Limb (tissue), 2 donors: Measurements from ENCODE around the gene MAGEF1.
A peak's percentile ranks its signal among the peaks of the same experiment; 100 is the strongest.
"Not testable (repeated sequence)": the region's sequence is repeated elsewhere in the genome, so short reads cannot be mapped to it uniquely, and the experiment has no call there.

Experiments used
- DNase-seq, 2 donors: peaks; one replicate each; pipeline ENCODE4 v3.0.0-alpha.2; 2016; ENCODE audit errors: extremely low spot score in 2 of 2

The MAGEF1 gene

DNA sequence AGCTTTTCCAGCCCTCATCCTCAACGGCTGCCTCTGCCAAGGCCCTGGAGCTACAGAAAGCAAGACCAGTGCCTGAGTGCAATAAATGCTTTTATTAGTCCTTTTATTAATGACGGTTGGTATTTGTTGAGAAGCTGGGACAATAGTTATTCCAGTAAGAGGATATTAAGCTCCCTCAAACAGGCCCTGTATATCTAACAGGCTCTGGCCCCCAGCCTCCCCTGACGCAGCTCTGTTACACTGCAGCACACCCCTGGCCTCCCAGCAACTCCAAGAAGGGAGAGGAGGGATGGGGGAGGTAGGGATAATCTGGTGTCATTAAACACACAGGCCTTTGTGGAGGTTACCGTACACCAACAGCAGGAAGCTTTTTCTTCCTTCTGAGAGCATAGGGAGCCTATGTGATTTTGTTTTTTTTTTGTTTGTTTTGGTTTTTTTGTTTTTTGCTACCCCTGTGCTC is 30.8 kb upstream of the MAGEF1 start:
- peak in 1 of 2 donors; percentile 51 for DNase-seq

DNA sequence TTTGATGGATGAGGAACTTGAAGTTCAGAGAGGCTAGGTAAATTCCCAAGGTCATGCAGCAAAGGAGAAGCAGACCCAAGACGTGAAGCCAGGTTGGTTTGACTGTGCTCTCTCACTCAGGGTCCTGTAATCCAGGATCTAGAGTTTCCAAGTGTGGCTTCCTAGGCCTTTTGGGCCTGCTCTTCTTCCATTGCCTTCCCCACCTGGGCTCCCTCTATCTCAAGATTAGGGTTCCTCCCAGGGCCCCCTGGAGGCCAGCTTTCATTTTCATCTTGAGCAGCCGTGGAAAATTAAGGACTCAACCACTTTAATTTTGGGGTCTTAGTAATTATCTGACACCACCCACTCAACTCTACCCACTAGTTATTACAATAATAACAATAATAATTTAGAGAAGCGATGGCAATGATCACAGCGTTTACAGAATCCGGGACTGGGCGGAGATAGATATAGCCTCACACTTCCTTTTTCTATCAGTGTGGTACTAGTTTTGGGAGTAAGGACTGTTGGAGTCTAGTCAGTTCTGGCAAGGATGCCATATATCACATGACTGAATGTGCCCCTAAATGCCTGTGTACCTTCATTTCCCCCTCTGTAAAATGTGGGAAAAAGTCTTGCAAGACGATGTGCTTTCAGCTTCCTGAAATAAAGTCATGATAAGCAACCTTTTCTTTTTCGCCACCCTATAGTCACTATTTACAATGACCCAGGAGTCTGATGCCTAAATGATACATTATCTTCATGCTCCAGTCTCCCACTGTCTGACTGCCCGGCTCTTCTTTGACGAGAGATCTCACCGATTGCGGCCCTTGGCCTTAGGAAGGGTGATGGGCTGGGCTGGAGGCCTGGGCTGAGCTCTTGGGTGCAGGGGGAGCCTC is 30.2 kb upstream of the MAGEF1 start:
- DNase-seq: peak in 1 of 2 donors; percentile 14

DNA sequence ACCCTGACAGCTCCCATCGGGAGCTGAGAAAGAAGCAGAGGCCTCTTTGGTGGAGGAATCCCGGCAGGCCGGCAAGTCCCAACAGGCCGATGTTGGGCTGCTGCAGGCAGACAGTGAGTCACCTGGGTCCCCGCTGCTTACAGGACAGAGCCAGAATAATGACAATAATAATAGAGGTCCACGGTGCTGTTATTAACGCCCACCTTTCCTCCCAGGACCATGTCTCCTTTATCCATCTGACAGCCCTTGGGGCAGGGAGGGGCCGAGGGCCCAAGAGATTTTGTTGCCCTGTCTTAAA is 29.3 kb upstream of the MAGEF1 start:
- DNase-seq: no peak

- peak in 1 of 2 donors; percentile 17 for DNase-seq
These were observed 28.8 kb upstream of the MAGEF1 start for GRCh38 chr3:184740509-184741258.

- no peak for DNase-seq
These were observed 28.0 kb upstream of the MAGEF1 start for GRCh38 chr3:184739594-184740505.

DNA sequence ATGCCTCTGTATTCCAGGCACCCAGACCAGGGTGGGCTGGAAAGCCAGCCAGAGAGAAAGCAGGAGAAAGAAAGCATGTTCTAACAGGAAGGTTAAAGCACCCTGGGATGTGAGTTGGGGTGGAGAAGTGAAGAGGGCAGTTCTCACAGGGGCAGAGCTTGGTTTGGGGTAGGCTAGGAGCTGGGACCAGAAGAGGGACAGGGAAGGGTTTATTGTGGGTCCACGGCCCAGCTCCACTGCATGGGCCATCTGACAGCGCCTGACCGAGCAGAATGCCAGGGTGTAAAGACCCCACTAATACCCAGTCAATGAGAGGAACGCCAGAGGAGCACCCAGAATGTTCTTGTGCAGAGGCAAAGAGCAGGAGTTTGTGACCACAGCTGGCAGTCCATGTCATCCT is 27.1 kb upstream of the MAGEF1 start:
- DNase-seq: peak in 1 of 2 donors; percentile 18

DNA sequence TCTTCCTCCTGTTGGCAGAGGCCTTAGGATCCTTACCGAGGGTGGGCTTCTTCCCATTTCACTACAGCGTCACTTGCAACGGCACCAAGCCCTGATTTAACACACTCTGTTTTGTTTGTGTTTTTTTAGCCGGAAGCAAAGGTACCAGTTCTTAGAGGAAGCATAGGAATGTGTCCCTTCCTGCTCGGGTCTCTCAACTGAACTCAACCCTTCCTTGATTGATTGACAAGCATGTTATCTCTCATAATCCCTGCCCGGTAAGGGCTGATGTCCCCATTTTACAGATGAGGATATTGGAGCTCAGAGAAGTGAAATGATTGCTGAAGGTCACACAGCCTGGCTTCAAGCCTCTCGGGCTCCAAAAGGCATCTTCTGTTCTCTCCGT is 26.6 kb upstream of the MAGEF1 start:
- no peak for DNase-seq

GRCh38 chr3:184737641-184738505 is 26.0 kb upstream of the MAGEF1 start:
- peak in 1 of 2 donors; percentile 26 for DNase-seq

GRCh38 chr3:184737063-184737462 is 25.2 kb upstream of the MAGEF1 start:
- DNase-seq: no peak

GRCh38 chr3:184734903-184735701 is 23.2 kb upstream of the MAGEF1 start:
- DNase-seq: no peak

DNA sequence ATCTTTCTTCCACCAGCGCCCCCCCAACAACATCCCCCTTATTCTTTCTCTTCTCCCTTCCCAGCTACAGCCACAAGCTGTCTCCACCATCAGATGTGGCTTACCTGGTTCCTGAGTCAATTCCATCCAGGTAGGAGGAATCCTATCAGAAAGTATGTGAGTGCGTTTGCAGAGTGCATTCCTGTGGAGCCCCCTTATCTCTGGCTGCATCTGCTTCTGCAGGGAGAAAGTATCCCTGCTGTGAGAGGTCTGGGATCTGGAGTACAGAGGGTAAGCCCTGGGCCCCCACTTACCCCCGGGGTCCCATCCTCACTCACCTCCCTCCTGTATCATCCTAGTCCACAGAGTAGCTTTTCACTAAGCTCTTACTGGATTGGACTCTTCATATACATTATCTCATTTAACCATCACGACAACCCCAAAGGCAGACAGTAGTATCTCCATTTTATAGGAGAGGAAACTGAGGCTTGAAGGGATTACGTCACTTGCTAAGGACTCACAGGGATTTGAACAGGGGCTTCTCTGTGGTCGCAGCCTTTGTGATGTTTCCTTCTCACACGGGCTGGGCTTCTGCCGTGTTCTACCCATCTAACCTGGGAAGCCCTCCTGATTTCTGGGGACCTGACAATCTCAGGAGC is 22.2 kb upstream of the MAGEF1 start:
- DNase-seq: no peak

DNA sequence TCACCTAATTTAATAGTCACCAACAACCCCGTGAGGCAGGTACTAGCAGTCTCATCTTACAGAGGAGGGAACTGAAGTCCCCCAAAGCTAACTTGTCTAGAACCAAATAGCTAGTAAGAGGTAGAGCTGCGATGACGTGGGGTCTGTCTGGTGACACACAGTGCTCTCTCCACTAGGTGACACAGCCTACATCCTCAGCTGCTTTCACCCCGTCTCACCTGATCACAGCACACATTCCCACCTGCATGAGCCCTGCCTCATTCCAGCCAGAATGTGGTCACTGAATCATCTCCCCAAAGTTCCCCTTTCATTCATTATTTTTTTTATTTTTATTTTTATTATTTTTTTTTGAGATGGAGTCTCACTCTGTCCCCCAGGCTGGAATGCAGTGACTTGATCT is 21.3 kb upstream of the MAGEF1 start:
- no peak for DNase-seq

DNA sequence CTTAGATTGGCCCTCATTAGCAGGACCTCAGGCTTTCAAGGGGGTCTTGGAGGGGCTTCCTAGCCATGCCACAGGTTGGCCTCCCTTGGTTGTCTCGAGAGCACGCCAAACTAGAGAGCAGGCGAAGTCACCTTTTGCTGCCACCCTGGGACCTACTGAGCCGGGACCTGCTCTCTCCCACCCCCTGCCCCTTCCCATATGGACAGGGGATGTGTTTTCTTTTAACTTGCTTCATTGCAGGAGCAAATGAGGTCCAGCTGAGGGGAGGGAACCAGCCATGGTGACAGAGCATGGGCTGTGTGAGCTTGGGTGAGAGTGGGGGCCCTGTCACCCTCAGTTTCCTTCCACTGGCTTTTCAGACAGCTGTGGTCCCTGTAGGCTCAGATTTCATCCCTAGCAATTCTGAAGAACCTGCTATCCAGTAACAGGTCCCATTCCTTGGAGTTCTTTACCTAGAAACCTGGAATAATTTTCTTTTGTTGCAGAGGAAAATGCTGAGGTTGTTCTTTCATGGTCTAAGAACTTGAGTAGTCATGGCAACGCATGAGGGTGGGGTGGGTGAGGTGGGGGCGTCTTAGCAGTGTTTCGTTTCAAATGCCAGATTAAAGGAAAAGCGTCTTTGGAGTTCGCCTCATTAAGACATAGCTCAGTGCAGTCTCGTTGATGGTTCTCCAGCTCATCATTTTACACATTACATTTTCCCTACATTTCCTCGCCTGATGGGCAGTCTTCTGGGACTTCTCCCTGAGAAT is 20.1 kb upstream of the MAGEF1 start:
- DNase-seq: no peak

GRCh38 chr3:184730924-184731323 is 19.1 kb upstream of the MAGEF1 start:
- DNase-seq: no peak

DNA sequence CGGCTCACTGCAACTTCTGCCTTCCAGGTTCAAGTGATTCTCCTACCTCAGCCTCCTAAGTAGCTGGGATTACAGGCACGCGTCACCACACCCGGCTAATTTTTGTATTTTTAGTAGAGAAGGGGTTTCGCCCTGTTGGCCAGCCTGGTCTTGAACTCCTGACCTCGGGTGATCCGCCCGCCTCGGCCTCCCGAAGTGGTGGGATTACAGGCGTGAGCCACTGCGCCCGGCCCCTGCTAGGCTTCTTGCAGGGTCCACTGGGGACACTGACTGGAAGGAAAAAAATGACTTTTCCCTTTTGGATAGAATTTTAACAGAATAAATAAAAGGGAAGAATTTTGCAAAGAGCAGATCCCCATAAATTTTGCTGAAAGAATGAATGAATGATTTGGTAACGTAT is 17.3 kb upstream of the MAGEF1 start:
- DNase-seq: not testable (repeated sequence)

- no peak for DNase-seq
These were observed 16.2 kb upstream of the MAGEF1 start for GRCh38 chr3:184728010-184728527.

DNA sequence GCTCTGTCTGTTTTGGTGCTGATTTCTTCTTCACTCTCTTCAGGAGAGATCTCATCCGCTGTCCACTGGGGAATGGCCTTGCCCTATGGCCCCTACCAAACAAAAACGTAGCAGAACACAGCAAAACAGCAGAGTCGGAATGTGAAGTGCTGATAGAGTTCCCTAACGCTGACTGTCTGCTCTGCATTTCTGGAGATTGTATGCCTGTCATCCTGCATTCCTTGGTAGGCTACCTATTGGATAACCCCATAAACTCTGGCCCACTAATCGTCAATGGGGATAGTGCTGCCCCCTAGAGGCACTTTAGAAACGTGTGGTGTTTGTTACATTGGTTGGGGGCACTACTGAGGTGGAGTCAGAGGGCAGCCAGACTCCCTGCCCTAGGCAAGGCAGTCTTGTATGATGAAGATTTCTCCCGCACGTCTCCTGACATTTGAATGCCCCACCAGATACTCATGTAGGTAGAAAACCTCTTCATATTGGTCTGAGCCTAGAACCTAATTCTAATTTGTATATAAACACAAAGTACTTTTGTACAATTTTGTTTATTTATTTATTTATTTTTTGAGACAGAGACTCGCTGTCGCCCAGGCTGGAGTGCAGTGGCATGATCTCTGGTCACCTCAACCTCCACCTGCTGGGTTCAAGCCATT is 15.6 kb upstream of the MAGEF1 start:
- peak; percentile 69 to 70 for DNase-seq

GRCh38 chr3:184726497-184726896 is 14.6 kb upstream of the MAGEF1 start:
- DNase-seq: no peak
